K562 (cell line): ENCODE data around the gene TBP. TPM values are rescaled to one million over a fixed set of nuclear protein-coding genes. Genes with fewer than 3 reads are reported as not detected.
A peak's percentile ranks its signal among the peaks of the same experiment; 100 is the strongest.

Experiments
- BCL6 ChIP-seq: fragments of 250-450 bp; sonication (Bioruptor Pico); IDR thresholded peaks from 2 replicates; pipeline ENCODE4 v1.4.0; 2020
- BCOR ChIP-seq: fragments of 450-650 bp; IDR thresholded peaks from 2 replicates; pipeline ENCODE4 v1.6.1; 2016
- CBX8 ChIP-seq: fragments of 200-600 bp; sonication (generic); IDR thresholded peaks from 2 replicates; pipeline ENCODE4 v1.6.1; 2012; ENCODE audit warnings: borderline replicate concordance, mixed run types, low read depth, mild to moderate bottlenecking, moderate library complexity, mixed read lengths, low read length, control low read depth, inconsistent platforms; ENCODE audit not compliant: poor library complexity, severe bottlenecking; ENCODE audit errors: extremely low read depth
- CTBP1 ChIP-seq: fragments of 450-650 bp; IDR thresholded peaks from 2 replicates; pipeline ENCODE4 v1.6.1; 2016; ENCODE audit warnings: borderline replicate concordance
- E2F3 ChIP-seq: fragments of 250-450 bp; sonication (Bioruptor Pico); IDR thresholded peaks from 2 replicates; pipeline ENCODE4 v1.4.0; 2020; ENCODE audit warnings: mild to moderate bottlenecking
- GABPB1 ChIP-seq: sonication (generic); formaldehyde crosslinking; IDR thresholded peaks from 2 replicates; pipeline ENCODE4 v1.8.0; 2022; ENCODE audit warnings: mild to moderate bottlenecking, missing genetic modification reagents
- HNRNPLL ChIP-seq: fragments of 200-400 bp; formaldehyde crosslinking; IDR thresholded peaks from 2 replicates; pipeline ENCODE4 v1.6.1; 2017; ENCODE audit warnings: low read length, low read depth, mild to moderate bottlenecking; ENCODE audit not compliant: poor library complexity, severe bottlenecking
- KLF1 ChIP-seq: fragments of 450-650 bp; IDR thresholded peaks from 2 replicates; pipeline ENCODE4 v1.6.1; 2016; ENCODE audit warnings: missing genetic modification characterization, missing compliant biosample characterization
- MEIS2 ChIP-seq: fragments of 450-650 bp; IDR thresholded peaks from 2 replicates; pipeline ENCODE4 v1.6.1; 2014; ENCODE audit warnings: mild to moderate bottlenecking; ENCODE audit not compliant: partially characterized antibody
- MTA3 ChIP-seq: fragments of 450-650 bp; formaldehyde crosslinking; IDR thresholded peaks from 2 replicates; pipeline ENCODE4 v1.6.1; 2017; ENCODE audit warnings: mild to moderate bottlenecking, borderline replicate concordance
- NFRKB ChIP-seq: fragments of 450-650 bp; IDR thresholded peaks from 2 replicates; pipeline ENCODE4 v1.6.1; 2016; ENCODE audit warnings: low read depth
- SP1 ChIP-seq: sonication (generic); formaldehyde crosslinking; IDR thresholded peaks from 2 replicates; pipeline ENCODE4 v1.8.1; 2022; ENCODE audit warnings: mild to moderate bottlenecking, missing genetic modification reagents
- YY1 ChIP-seq, 3 experiments: IDR thresholded peaks; 2 replicates each; pipeline ENCODE4 v1.6.1; 2011; ENCODE audit warnings: low read length in 2 of 3, mild to moderate bottlenecking in 2 of 3, moderate library complexity in 2 of 3, borderline replicate concordance in 1 of 3, control low read depth in 1 of 3, low read depth in 1 of 3; ENCODE audit not compliant: insufficient read depth in 3 of 3, insufficient replicate concordance in 2 of 3, control insufficient read depth in 1 of 3, insufficient read length in 1 of 3; ENCODE audit errors: extremely low read depth in 1 of 3
- ZFPM2 ChIP-seq: fragments of 250-450 bp; sonication (Bioruptor Pico); IDR thresholded peaks from 2 replicates; pipeline ENCODE4 v1.5.1; 2022; ENCODE audit warnings: mild to moderate bottlenecking
- polyA plus RNA-seq, 8 experiments: library from polyadenylated mRNA; depleted of rRNA in 4 of 8; stranded (reverse) in 5 of 8; unstranded in 3 of 8; fragments of >200 nt; fragmentation: Nextera tagmentation in 2 of 8; fragmentation: Illumina TruSeq in 1 of 8; extraction: Ambion mirVana in 2 of 8; extraction: Trizol in 1 of 8; gene quantifications; 2 replicates each; pipeline versions ENCODE4 v1.2.1 to v1.2.3, GENCODE V29; 2011 to 2014; ENCODE audit warnings: inconsistent platforms in 1 of 8, missing spikeins in 1 of 8
- total RNA-seq, 7 experiments: library from RNA; depleted of rRNA in 6 of 7; stranded (reverse); fragments of >200 nt in 6 of 7; fragmentation: Illumina TruSeq in 2 of 7; extraction: Trizol in 2 of 7; gene quantifications; 2 replicates each; pipeline versions ENCODE4 v1.2.1 to v1.2.3, GENCODE V29; 2011 to 2021; ENCODE audit warnings: low replicate concordance in 1 of 7
- TF ChIP-seq, protein P1 (sequence below): fragments of 200-800 bp; sonication (Bioruptor generic); IDR thresholded peaks from 2 replicates; pipeline ENCODE4 v1.6.1; 2017; ENCODE audit warnings: missing genetic modification characterization, missing compliant biosample characterization
- TF ChIP-seq, protein P2 (sequence below): sonication (generic); formaldehyde crosslinking; IDR thresholded peaks from 2 replicates; pipeline ENCODE4 v1.8.0; 2022; ENCODE audit warnings: mild to moderate bottlenecking, missing genetic modification reagents
- TF ChIP-seq, protein P3 (sequence below), 2 experiments: fragments of 450-650 bp; IDR thresholded peaks; 2 replicates each; pipeline ENCODE4 v1.6.1; 2018; ENCODE audit warnings: mild to moderate bottlenecking in 2 of 2, low read depth in 1 of 2; ENCODE audit not compliant: partially characterized antibody in 2 of 2
- TF ChIP-seq, protein P4 (sequence below): sonication (generic); formaldehyde crosslinking; IDR thresholded peaks from 2 replicates; pipeline ENCODE4 v1.4.0; 2020; ENCODE audit warnings: mild to moderate bottlenecking, missing genetic modification reagents

The TBP gene
- total and polyA plus RNA-seq, 9 of the 15 experiments (the other 6 are each of a cell fraction or from before 2014, with no cell fraction given), result 28.5 to 86.1 (median 39.5) TPM

DNA sequence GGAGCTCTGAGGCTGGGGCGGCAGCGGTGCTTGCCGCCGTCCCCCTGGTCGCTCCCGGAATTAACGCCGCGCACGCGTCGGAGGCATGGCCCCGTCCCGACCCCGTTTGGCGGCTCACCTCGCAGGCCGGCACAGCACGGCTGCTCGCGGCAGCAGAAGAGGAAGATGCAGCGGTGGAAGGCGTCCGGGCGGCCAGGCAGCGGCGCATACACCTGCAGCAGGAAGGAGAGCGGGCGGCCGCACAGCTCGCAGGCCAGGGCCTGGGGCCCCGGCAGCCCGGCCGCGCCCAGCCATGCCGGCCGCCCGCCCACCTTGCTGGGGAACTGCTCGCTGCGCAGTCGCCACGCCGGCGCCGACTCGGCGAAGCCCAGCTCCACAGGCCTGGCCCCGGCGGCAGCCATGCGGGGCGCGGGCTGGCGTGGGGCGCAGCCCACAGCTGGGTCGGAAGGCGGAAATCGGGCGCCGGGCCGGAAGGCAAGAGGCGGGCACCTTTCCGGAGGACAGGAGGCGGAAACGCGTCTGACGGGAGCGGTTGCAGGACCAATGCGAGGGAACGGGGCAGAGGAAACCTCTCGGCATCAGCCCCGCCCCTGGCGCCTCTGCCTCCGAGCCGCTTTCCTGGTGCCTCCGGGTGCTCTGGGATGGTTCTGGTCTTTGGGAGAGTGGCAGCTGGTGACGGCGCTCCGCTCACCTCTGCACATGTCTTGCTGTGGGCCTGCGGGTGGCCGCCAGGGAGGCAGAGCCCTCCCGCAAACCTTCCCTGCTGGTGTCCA is 30.2 kb downstream of the TBP start, which contains the start of gene PDCD2 (continued):
- TF ChIP-seq, protein P1, sequence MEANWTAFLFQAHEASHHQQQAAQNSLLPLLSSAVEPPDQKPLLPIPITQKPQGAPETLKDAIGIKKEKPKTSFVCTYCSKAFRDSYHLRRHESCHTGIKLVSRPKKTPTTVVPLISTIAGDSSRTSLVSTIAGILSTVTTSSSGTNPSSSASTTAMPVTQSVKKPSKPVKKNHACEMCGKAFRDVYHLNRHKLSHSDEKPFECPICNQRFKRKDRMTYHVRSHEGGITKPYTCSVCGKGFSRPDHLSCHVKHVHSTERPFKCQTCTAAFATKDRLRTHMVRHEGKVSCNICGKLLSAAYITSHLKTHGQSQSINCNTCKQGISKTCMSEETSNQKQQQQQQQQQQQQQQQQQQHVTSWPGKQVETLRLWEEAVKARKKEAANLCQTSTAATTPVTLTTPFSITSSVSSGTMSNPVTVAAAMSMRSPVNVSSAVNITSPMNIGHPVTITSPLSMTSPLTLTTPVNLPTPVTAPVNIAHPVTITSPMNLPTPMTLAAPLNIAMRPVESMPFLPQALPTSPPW, result peak; percentile 74
- TF ChIP-seq MTA3, result peak; percentile 67
- TF ChIP-seq YY1 (IDR thresholded peaks at IDR 0.05; ENCODE audit: borderline replicate concordance in 1 of 3, control insufficient read depth in 1 of 3, extremely low read depth in 1 of 3, insufficient read depth in 3 of 3, insufficient read length in 1 of 3, insufficient replicate concordance in 2 of 3, low read depth in 1 of 3, low read length in 2 of 3), result peak; percentile 67 to 95 (median 90)
- no peak for TF ChIP-seq NFRKB
- TF ChIP-seq ZFPM2, result peak; percentile 14; the same call in 1 of the 2 replicates
- TF ChIP-seq BCL6, result no peak
- no peak for TF ChIP-seq CBX8
- peak; percentile 97 for TF ChIP-seq GABPB1
- TF ChIP-seq, protein P2, sequence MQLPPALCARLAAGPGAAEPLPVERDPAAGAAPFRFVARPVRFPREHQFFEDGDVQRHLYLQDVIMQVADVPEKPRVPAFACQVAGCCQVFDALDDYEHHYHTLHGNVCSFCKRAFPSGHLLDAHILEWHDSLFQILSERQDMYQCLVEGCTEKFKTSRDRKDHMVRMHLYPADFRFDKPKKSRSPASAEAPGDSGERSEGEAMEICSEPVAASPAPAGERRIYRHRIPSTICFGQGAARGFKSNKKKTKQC (CRISPR knock-in tag), result peak; percentile 19; the same call in 1 of the 2 replicates
- TF ChIP-seq, protein P3, sequence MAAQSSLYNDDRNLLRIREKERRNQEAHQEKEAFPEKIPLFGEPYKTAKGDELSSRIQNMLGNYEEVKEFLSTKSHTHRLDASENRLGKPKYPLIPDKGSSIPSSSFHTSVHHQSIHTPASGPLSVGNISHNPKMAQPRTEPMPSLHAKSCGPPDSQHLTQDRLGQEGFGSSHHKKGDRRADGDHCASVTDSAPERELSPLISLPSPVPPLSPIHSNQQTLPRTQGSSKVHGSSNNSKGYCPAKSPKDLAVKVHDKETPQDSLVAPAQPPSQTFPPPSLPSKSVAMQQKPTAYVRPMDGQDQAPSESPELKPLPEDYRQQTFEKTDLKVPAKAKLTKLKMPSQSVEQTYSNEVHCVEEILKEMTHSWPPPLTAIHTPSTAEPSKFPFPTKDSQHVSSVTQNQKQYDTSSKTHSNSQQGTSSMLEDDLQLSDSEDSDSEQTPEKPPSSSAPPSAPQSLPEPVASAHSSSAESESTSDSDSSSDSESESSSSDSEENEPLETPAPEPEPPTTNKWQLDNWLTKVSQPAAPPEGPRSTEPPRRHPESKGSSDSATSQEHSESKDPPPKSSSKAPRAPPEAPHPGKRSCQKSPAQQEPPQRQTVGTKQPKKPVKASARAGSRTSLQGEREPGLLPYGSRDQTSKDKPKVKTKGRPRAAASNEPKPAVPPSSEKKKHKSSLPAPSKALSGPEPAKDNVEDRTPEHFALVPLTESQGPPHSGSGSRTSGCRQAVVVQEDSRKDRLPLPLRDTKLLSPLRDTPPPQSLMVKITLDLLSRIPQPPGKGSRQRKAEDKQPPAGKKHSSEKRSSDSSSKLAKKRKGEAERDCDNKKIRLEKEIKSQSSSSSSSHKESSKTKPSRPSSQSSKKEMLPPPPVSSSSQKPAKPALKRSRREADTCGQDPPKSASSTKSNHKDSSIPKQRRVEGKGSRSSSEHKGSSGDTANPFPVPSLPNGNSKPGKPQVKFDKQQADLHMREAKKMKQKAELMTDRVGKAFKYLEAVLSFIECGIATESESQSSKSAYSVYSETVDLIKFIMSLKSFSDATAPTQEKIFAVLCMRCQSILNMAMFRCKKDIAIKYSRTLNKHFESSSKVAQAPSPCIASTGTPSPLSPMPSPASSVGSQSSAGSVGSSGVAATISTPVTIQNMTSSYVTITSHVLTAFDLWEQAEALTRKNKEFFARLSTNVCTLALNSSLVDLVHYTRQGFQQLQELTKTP (IDR thresholded peaks at IDR 0.05; ENCODE audit: low read depth in 1 of 2, partially characterized antibody in 2 of 2), result peak in 1 of 2 experiments; percentile 75
- TF ChIP-seq, protein P4, sequence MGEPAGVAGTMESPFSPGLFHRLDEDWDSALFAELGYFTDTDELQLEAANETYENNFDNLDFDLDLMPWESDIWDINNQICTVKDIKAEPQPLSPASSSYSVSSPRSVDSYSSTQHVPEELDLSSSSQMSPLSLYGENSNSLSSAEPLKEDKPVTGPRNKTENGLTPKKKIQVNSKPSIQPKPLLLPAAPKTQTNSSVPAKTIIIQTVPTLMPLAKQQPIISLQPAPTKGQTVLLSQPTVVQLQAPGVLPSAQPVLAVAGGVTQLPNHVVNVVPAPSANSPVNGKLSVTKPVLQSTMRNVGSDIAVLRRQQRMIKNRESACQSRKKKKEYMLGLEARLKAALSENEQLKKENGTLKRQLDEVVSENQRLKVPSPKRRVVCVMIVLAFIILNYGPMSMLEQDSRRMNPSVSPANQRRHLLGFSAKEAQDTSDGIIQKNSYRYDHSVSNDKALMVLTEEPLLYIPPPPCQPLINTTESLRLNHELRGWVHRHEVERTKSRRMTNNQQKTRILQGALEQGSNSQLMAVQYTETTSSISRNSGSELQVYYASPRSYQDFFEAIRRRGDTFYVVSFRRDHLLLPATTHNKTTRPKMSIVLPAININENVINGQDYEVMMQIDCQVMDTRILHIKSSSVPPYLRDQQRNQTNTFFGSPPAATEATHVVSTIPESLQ, result 0 out of 2 replicates have a peak, but pooled peaks have one; percentile 7
- peak; percentile 93 for TF ChIP-seq CTBP1
- peak; percentile 10; the same call in 1 of the 2 replicates for TF ChIP-seq E2F3
- TF ChIP-seq BCOR, result peak; percentile 54; the same call in 1 of the 2 replicates
- peak; percentile 53 for TF ChIP-seq MEIS2
- TF ChIP-seq SP1 (CRISPR knock-in tag), result peak; percentile 82
- TF ChIP-seq HNRNPLL, result peak; percentile 69
- peak; percentile 69; the same call in 1 of the 2 replicates for TF ChIP-seq KLF1 (tag)
